SK-N-SH treated with all-trans-retinoic acid at 6 μM for 48 hours (cell line): ENCODE results near the gene CPAMD8.

ENCODE experiments used
- ISL1 ChIP-seq: fragments of 250-450 bp; sonication (Bioruptor Pico); IDR thresholded peaks from 2 replicates; pipeline ENCODE4 v2.1.2; 2022; ENCODE audit warnings: mild to moderate bottlenecking, moderate library complexity
- POU6F1 ChIP-seq: fragments of 250-450 bp; sonication (Bioruptor Pico); IDR thresholded peaks from 2 replicates; pipeline ENCODE4 v1.8.0; 2021; ENCODE audit warnings: low read depth, mild to moderate bottlenecking, moderate library complexity, borderline replicate concordance
- PPARA ChIP-seq: fragments of 250-450 bp; sonication (Bioruptor Pico); IDR thresholded peaks from 2 replicates; pipeline ENCODE4 v1.5.0; 2020; ENCODE audit warnings: mild to moderate bottlenecking, borderline replicate concordance

DNA sequence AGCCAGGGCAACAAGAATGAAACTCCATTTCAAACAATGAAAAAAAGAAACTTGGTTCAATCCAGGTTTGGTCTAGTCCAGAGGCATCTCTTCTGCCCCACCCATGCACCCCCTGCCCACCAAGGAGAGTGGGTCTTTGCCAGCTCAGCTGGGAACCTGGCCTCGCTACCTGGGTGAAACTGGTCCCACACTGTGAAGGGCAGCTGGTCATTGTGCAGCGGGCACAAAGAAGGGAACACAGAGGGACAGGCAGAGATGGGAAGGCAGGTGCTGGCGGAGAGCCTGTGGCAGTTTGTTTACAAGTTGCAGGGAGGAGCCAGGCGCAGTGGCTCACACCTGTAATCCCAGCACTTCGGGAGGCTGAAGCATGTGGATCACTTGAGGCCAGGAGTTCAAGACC lies 50.2 kb downstream of the CPAMD8 start:
- no peak for TF ChIP-seq POU6F1 (CRISPR knock-in tag)
- no peak for TF ChIP-seq ISL1
- no peak for TF ChIP-seq PPARA (CRISPR knock-in tag)
